ENCODE results near the gene LANCL2. TPM values are rescaled to one million over a fixed set of nuclear protein-coding genes. Genes with fewer than 3 reads are reported as not detected.

Gene LANCL2
- total RNA-seq, 1 donor from 2014 or later: 23.0 TPM

DNA sequence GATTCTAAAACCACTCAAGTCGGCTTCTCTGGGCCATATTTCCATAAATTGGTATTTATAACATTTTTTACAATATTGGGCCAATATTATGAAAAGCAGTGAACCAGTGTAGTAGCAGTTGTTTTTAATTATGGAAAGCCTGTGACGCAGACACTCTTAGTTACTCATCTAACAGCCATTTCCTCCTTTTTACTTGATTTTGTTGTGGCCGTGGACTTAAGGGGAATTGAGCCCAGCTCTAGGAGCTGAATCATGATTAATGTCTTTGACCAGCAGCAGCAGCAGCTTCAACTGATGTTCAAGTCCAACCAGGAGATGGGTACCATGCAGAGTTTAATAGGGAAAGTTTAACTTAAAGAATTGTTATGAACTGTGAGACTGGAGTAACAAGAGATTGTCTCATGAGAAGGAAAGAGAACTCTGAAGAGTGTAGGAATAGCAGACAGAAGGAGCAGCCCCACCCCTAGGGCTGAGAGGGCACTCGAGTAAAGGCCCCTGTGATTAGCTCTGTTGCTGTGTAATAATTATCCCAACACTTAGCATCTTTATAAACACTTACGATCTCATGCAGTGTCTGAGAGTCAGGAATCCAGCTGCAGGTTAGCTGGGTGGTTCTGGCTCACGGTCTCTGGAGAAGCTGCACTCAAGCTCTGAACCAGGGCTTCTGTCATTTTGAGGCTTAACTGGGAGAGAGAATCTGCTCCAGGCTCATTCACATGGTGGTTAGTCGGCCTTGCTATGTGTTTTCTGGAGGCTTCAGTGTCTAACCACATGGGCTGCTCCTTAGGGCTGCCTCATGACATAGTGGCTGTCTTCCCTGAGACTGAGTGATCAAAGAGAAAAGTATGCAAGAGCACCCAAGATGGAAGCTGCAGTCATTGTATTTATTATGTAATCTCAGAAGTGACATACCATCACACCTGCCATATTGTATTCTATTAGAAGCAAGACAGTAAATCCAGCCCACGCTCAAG is 4.6 kb downstream of the LANCL2 start:
- no peak for TF ChIP-seq CTCF (conservative IDR thresholded peaks at IDR 0.05)
- peaks cover 6% of the 10 kb centered on the region for H3K4me1 Mint-ChIP-seq
- no peak for DNase-seq (ENCODE audit: low read depth, low spot score)
- H3K27ac Mint-ChIP-seq (ENCODE audit: unreplicated experiment): no peak overlapping the region
- H3K27me3 Mint-ChIP-seq (ENCODE audit: low read depth): no peaks in the 10 kb centered on the region
- no peaks in the 10 kb centered on the region for H3K9me3 Mint-ChIP-seq
- peak overlapping the region; percentile 15 for H3K4me3 Mint-ChIP-seq
- no peaks in the 10 kb centered on the region for H3K36me3 Mint-ChIP-seq (ENCODE audit: low read depth)

DNA sequence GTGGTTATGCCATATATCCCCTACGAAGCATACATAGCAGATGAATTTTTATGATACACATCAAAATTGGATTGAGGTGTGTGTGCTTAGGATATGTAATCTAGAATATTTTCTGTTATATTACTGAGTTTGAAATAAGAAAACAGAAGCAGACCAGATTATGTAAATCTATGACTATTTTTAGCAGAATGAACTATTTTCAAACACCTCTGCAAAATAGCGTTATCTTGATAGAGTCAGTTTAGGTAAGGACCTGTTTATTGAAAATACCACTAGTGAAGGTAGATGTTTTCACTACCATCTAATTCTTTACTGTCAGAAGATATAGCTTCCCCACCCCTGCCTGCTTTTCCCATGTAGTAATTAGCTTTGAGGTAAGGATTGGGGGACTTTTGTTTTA is 9.1 kb downstream of the LANCL2 start:
- H3K27me3 Mint-ChIP-seq (ENCODE audit: low read depth): no peaks in the 10 kb centered on the region
- H3K36me3 Mint-ChIP-seq (ENCODE audit: low read depth): no peaks in the 10 kb centered on the region
- no peak for DNase-seq (ENCODE audit: low read depth, low spot score)
- H3K9me3 Mint-ChIP-seq: no peaks in the 10 kb centered on the region
- H3K4me1 Mint-ChIP-seq: no peaks in the 10 kb centered on the region
- no peak overlapping the region for H3K4me3 Mint-ChIP-seq
- TF ChIP-seq CTCF (conservative IDR thresholded peaks at IDR 0.05): no peak
- no peak overlapping the region for H3K27ac Mint-ChIP-seq (ENCODE audit: unreplicated experiment)

DNA sequence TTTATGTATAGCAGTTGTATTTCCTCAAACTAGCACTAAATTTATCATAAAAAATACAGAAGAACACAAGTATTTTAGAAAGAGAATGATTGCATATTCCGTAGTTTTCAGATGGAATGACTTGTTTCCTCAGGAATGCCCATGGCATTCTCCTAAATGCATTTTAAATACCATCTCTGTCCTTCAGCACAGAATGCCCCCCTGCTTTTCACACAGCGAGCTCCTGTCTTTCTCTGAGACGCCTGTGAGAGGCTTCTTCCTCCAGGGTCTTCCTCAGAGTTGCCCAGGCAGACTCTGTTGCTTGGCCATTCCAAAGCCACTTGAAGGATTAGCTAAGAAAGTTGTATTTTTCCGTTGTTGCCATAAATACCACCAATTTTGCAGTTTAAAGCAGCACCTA is 10.1 kb downstream of the LANCL2 start:
- no peak overlapping the region for H3K27ac Mint-ChIP-seq (ENCODE audit: unreplicated experiment)
- H3K9me3 Mint-ChIP-seq: no peaks in the 10 kb centered on the region
- H3K36me3 Mint-ChIP-seq (ENCODE audit: low read depth): no peaks in the 10 kb centered on the region

DNA sequence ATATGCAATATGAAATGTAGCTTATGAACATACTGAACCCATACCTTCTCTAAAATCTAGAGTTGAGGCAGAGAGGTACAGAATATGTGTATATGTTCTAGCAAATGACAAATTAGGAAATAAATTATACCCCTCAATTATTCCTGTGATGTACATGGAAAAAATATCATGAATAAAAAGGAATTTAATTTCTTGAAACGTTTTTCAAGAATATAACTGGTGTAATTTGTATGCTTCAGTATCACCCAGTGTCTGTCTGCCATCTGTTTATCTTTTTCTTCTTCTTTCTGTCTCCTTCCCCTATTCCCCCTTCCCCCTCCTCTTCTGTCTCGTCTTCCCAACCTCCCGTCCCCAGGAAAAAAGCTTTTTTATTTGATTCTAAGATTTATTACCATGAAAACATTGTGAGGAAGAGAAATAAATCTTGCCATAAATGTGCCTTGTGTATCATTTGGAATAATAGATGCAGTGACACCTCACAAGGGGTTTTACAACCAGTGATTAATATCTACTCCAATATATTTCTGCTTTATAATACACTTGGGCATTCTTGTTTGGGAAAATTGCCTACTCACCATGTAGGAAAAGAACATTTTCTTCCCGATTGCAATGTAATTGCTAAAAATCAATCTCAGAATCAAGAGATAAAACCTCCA is 12.2 kb downstream of the LANCL2 start:
- no peak for DNase-seq (ENCODE audit: low read depth, low spot score)
- Mint-ChIP-seq H3K4me3 (no peak overlapping the region), H3K27ac (ENCODE audit: unreplicated experiment) (no peak overlapping the region), H3K27me3 (ENCODE audit: low read depth) (no peaks in the 10 kb centered on the region), H3K36me3 (ENCODE audit: low read depth) (peaks cover 13% of the 10 kb centered on the region), H3K9me3 (peaks cover 4% of the 10 kb centered on the region), H3K4me1 (peaks cover 4% of the 10 kb centered on the region)
- TF ChIP-seq CTCF (conservative IDR thresholded peaks at IDR 0.05): no peak

More for the DNA sequence above, 10.1 kb downstream of the LANCL2 start:
- no peak for TF ChIP-seq CTCF (conservative IDR thresholded peaks at IDR 0.05)
- no peaks in the 10 kb centered on the region for H3K4me1 Mint-ChIP-seq
- no peak overlapping the region for H3K4me3 Mint-ChIP-seq
- no peak for DNase-seq (ENCODE audit: low read depth, low spot score)
- no peaks in the 10 kb centered on the region for H3K27me3 Mint-ChIP-seq (ENCODE audit: low read depth)

GRCh38 chr7:55379285-55379684 is 14.1 kb downstream of the LANCL2 start:
- peaks cover 27% of the 10 kb centered on the region for H3K36me3 Mint-ChIP-seq (ENCODE audit: low read depth)
- peaks cover 8% of the 10 kb centered on the region for H3K9me3 Mint-ChIP-seq
- no peak overlapping the region for H3K27ac Mint-ChIP-seq (ENCODE audit: unreplicated experiment)
- no peaks in the 10 kb centered on the region for H3K27me3 Mint-ChIP-seq (ENCODE audit: low read depth)
- H3K4me1 Mint-ChIP-seq: peaks cover 4% of the 10 kb centered on the region
- no peak overlapping the region for H3K4me3 Mint-ChIP-seq
- no peak for TF ChIP-seq CTCF (conservative IDR thresholded peaks at IDR 0.05)
- DNase-seq (ENCODE audit: low read depth, low spot score): no peak

Data from neural crest cell (in vitro differentiated cells).